AG04450 (cell line): ENCODE data around the gene DENND1C. TPM values are rescaled to one million over a fixed set of nuclear protein-coding genes. Genes with fewer than 3 reads are reported as not detected.
"Not testable (repeated sequence)": the region's sequence is repeated elsewhere in the genome, so short reads cannot be mapped to it uniquely, and the experiment has no call there.

Source experiments
- CTCF ChIA-PET: fragments of 300-600, 350-600 bp; formaldehyde crosslinking; extraction: SDS; loops from one replicate; lab custom pipeline; 2022; ENCODE audit warnings: antibody characterized with exemption, inconsistent platforms; lab: Charles Lee
- POLR2A ChIA-PET: fragments of 350-600 bp; formaldehyde crosslinking; extraction: SDS; loops from one replicate; lab custom pipeline; 2021; ENCODE audit warnings: antibody characterized with exemption, inconsistent platforms; lab: Yijun Ruan, JAX
- DNase-seq: peaks from one replicate; pipeline ENCODE4 v3.0.0-alpha.2; 2011; ENCODE audit warnings: low read depth, low spot score
- H3K27ac ChIP-seq: one replicate; pipeline ENCODE4 v1.5.1; 2012; ENCODE audit warnings: low read depth, low read length, control low read depth
- H3K27me3 ChIP-seq: one replicate; pipeline ENCODE4 v1.6.0; 2012; ENCODE audit warnings: low read length; ENCODE audit not compliant: control insufficient read depth, insufficient read depth
- H3K4me3 ChIP-seq: 2 replicates; pipeline ENCODE4 v1.5.1; 2011; ENCODE audit warnings: mild to moderate bottlenecking, low read depth, low read length, control low read depth
- H3K9me3 ChIP-seq: 2 replicates; pipeline ENCODE4 v1.5.1; 2012; ENCODE audit warnings: low read length; ENCODE audit not compliant: control insufficient read depth, insufficient read depth
- polyA plus RNA-seq: library from polyadenylated mRNA; depleted of rRNA; stranded (reverse); fragments of >200 nt; gene quantifications from 2 replicates; pipeline ENCODE4 v1.2.3, GENCODE V29; 2011
- TF ChIP-seq, protein P1 (sequence below): IDR thresholded peaks from 2 replicates; pipeline ENCODE4 v1.5.1; 2011; ENCODE audit warnings: low read depth, low read length, control low read depth, inconsistent platforms

The DENND1C gene
- polyA plus RNA-seq, 1 experiment: not detected

DNA sequence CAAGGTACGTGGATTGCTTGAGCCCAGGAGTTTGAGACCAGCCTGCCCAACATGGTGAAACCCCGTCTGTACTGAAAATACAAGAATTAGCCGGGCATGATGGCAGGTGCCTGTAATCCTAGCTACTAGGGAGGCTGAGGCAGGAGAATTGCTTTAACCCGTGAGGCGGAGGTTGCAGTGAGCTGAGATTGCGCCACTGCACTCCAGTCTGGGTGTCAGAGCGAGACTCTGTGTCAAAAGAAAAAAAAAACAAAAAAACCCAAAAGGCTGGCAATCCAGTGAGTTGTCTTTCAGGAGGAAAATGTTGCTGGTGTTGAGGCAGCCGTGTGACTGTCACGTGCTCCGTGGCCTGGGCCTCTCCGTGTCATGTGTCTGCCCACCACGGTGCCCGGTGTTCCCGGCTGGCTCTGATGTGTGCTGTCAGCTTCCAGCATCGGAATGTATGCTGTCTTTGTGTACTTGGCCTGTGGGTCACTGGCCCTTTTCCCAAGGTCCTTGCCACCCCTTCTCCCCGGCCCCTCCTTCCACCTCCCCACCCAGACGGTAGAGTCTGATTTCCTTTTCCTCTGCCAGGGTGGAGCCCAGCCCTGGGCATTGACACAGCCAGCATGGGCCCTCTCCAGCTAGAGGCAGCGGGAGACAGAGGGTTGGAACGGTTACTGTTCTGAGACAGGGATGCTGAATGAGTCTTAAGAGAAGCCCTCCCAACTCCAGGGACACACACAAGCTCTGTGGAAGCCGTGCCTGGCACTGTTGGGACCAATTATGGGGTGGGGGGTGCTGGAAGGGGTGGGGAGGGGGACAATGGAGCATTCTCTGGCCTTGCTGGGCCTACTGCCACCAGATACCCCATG lies 27.8 kb upstream of the DENND1C start:
- H3K4me3 ChIP-seq: no peak overlapping the region
- H3K9me3 ChIP-seq: no peaks in the 10 kb centered on the region
- TF ChIP-seq, protein P1, sequence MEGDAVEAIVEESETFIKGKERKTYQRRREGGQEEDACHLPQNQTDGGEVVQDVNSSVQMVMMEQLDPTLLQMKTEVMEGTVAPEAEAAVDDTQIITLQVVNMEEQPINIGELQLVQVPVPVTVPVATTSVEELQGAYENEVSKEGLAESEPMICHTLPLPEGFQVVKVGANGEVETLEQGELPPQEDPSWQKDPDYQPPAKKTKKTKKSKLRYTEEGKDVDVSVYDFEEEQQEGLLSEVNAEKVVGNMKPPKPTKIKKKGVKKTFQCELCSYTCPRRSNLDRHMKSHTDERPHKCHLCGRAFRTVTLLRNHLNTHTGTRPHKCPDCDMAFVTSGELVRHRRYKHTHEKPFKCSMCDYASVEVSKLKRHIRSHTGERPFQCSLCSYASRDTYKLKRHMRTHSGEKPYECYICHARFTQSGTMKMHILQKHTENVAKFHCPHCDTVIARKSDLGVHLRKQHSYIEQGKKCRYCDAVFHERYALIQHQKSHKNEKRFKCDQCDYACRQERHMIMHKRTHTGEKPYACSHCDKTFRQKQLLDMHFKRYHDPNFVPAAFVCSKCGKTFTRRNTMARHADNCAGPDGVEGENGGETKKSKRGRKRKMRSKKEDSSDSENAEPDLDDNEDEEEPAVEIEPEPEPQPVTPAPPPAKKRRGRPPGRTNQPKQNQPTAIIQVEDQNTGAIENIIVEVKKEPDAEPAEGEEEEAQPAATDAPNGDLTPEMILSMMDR: no peak
- ChIA-PET CTCF (no interaction called here), POLR2A (no interaction called here)
- no peak for DNase-seq
- no peak overlapping the region for H3K27ac ChIP-seq
- no peaks in the 10 kb centered on the region for H3K27me3 ChIP-seq

DNA sequence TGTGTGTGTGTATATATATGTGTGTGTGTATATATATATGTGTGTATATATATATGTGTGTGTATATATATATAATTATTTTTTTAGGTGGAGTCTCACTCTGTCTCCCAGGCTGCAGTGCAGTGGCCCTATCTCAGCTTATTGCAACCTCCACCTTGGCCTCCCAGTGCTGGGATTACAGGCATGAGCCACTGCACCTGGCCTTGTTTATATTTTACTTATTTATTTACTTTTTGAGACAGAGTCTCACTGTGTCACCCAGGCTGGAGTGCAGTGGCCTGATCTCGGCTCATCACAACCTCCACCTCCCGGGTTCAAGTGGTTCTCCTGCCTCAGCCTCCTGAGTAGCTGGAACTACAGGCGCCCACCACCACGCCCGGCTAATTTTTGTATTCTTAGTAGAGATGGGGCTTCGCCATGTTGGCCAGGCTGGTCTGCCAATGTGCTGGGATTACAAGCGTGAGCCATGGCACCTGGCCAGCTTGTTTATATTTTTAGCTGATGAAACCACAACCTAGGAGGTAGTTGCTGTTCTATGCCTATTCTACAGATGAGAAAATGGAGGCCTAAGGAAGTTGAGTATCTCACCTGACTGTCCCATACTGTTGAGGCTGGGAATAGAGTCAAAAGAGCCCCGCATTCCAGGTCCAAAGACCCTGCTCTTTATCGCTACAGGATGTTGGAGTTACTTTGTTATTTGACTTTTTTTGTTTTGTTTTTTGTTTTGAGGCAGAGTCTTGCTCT lies 26.6 kb upstream of the DENND1C start:
- H3K27me3 ChIP-seq, POLR2A ChIA-PET, H3K9me3 ChIP-seq, DNase-seq, H3K4me3 ChIP-seq, H3K27ac ChIP-seq: not testable (repeated sequence)
- CTCF ChIA-PET: interaction anchor here (1.2 kb wide), 1 partner anchor 355 kb away, joined by 6 read pairs; no protein-coding TSS in a partner anchor

DNA sequence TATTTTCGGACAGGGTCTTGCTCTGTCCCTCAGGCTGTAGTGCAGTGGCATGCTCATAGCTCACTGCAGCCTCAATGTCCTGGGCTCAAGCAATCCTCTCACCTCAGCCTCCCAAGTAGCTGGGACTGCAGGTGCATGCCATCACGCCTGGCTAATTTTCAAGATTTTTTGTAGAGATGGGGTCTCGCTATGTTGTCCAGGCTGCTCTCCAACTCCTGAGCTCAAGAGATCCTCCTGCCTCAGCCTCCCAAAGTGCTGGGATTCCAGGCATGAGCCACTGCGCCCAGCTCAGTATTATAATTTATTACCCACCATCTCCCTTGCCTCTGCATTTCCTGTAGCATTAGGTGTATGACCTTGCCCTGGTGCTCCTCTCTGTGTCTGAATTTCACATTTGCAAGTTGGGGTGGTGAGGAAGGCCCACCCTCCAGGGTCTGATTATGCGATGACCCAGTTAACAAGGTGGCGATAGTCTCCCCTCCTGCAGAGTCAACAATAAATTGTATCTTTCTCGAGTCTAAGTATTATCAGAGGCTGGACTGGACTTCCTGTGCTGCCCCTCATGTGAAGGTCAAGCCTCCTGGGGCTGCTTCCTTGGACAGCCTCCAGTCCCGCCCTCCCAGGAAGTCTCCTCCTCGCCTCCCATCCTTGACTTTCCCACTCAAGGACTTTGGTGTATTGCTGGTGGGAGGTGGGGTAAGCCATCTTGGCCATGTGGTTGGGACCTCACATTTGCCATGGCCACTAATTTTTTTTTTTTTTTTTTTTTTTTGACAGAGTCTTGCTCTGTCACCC lies 22.0 kb upstream of the DENND1C start:
- DNase-seq: no peak
- Histone ChIP-seq H3K27ac (no peak overlapping the region), H3K27me3 (peaks cover 17% of the 10 kb centered on the region), H3K4me3 (no peak overlapping the region), H3K9me3 (no peaks in the 10 kb centered on the region)
- TF ChIP-seq, protein P1: no peak
- CTCF ChIA-PET: interaction anchor here (0.8 to 1.1 kb wide), 2 partner anchors 13 kb away, joined by 3 to 4 read pairs; no protein-coding TSS in a partner anchor
- POLR2A ChIA-PET: interaction anchor here (0.6 kb wide), 1 partner anchor 361 kb away, joined by 3 read pairs; no protein-coding TSS in a partner anchor

DNA sequence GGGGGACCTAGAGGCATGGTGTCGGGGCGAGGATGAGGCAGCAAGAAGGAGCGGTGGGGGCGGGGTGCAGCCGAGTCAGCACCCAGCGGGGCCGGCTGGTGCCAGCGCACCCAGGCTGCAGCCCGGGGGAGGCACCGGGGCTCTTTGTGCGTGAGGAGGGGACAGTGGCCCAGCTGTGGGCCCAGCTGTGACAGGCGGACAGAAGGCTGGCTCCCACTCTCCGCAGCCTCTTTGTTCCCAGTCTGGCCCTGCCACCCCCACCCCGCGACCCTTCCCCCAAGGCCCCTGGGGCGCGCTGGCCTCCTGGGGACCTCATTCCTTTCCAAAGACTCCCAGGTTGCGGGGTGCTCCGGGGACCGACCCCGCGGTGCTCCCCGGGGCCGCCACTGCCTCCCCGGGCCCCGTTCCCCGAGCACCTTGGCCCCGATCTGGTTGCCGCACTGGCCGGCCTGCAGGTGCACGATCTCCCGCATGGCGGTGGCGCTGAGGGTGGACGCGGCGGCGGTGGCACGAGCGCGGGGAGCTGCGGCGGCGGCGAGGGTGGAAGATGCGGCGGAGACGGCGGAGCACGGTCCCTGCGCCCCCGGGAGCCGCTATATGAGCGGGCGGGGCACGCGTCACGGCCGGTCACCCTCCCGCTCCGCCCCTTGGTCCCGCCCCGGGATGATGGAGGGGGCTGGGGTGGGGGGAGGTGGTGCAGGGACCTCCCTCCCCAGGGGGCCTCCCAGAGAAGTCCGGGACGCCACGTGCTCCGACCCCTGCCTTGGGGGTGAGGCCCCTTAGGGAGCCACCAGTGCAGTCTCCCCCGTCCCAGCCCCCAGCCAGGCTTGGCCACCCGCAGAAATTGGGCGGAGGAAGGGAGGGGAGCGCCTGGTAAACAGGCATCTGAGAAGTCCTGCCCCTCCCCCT lies 20.4 kb upstream of the DENND1C start, which contains the start of gene TUBB4A:
Gene TUBB4A (minus strand): TSS at position 570 of the 909 bp plus-strand sequence. CDS start 97 bp downstream, at position 473.
- H3K27me3 ChIP-seq: peaks cover 17% of the 10 kb centered on the region
- H3K27ac ChIP-seq: no peak within 1 kb of the TSS
- TF ChIP-seq, protein P1: no peak
- POLR2A ChIA-PET: no interaction called here
- DNase-seq: no peak
- H3K9me3 ChIP-seq: no peaks in the 10 kb centered on the region
- CTCF ChIA-PET: no interaction called here
- H3K4me3 ChIP-seq: no peak within 1 kb of the TSS
